Astrocyte (in vitro differentiated cells and primary cell): ENCODE measurements around the gene EIF4B. TPM values are rescaled to one million over a fixed set of nuclear protein-coding genes. Genes with fewer than 3 reads are reported as not detected.

Experiments used
- DNase-seq: peaks from one replicate; pipeline ENCODE4 v3.0.0-alpha.2; 2010; ENCODE audit warnings: low read depth
- FAIRE-seq: peaks from 2 replicates; lab custom pipeline; 2011; peaks lifted over from hg19 to GRCh38; lab: Jason Lieb, UNC
- H2AFZ ChIP-seq: 2 replicates; pipeline ENCODE4 v1.6.0; 2012; ENCODE audit warnings: low read depth, low read length, inconsistent platforms
- H3K27ac ChIP-seq: 2 replicates; pipeline ENCODE4 v1.5.1; 2011; ENCODE audit warnings: low read depth, low read length, inconsistent platforms
- H3K27me3 ChIP-seq: 2 replicates; pipeline ENCODE4 v1.6.0; 2011; ENCODE audit warnings: low read length, inconsistent platforms; ENCODE audit not compliant: insufficient read depth
- H3K36me3 ChIP-seq: 2 replicates; pipeline ENCODE4 v1.5.1; 2011; ENCODE audit warnings: low read length, inconsistent platforms; ENCODE audit not compliant: insufficient read depth
- H3K4me1 ChIP-seq: 2 replicates; pipeline ENCODE4 v1.5.1; 2011; ENCODE audit warnings: low read length, inconsistent platforms; ENCODE audit not compliant: insufficient read depth
- H3K4me2 ChIP-seq: 2 replicates; pipeline ENCODE4 v1.6.0; 2012; ENCODE audit warnings: low read length, inconsistent platforms
- H3K4me3 ChIP-seq: 2 replicates; pipeline ENCODE4 v1.5.1; 2011; ENCODE audit warnings: low read depth, mild to moderate bottlenecking, low read length, inconsistent platforms; ENCODE audit not compliant: insufficient read depth
- H3K79me2 ChIP-seq: 2 replicates; pipeline ENCODE4 v1.6.0; 2012; ENCODE audit warnings: mild to moderate bottlenecking, low read length, inconsistent platforms; ENCODE audit not compliant: insufficient read depth
- H3K9ac ChIP-seq: 2 replicates; pipeline ENCODE4 v1.6.0; 2012; ENCODE audit warnings: mild to moderate bottlenecking, low read length, inconsistent platforms
- H3K9me3 ChIP-seq: 2 replicates; pipeline ENCODE4 v1.5.1; 2012; ENCODE audit warnings: low read depth, mild to moderate bottlenecking, low read length, inconsistent platforms; ENCODE audit not compliant: insufficient read depth
- H4K20me1 ChIP-seq: 2 replicates; pipeline ENCODE4 v1.6.0; 2012; ENCODE audit warnings: low read length, inconsistent platforms; ENCODE audit not compliant: insufficient read depth
- H3K27ac Mint-ChIP-seq: one replicate; pipeline ENCODE4 v1.8.0; 2021; ENCODE audit warnings: mild to moderate bottlenecking, mixed read lengths; ENCODE audit not compliant: unreplicated experiment
- H3K27me3 Mint-ChIP-seq: one replicate; pipeline ENCODE4 v1.8.0; 2021; ENCODE audit warnings: low read depth, mixed read lengths; ENCODE audit not compliant: unreplicated experiment
- H3K36me3 Mint-ChIP-seq: one replicate; pipeline ENCODE4 v1.8.0; 2021; ENCODE audit warnings: low read depth, mixed read lengths; ENCODE audit not compliant: unreplicated experiment
- H3K4me1 Mint-ChIP-seq: one replicate; pipeline ENCODE4 v1.8.0; 2021; ENCODE audit warnings: low read depth, mixed read lengths; ENCODE audit not compliant: unreplicated experiment
- H3K4me3 Mint-ChIP-seq: one replicate; pipeline ENCODE4 v1.8.0; 2021; ENCODE audit warnings: mild to moderate bottlenecking, moderate library complexity, mixed read lengths; ENCODE audit not compliant: unreplicated experiment
- H3K9me3 Mint-ChIP-seq: one replicate; pipeline ENCODE4 v1.8.0; 2021; ENCODE audit warnings: mild to moderate bottlenecking, mixed read lengths; ENCODE audit not compliant: unreplicated experiment
- EZH2 ChIP-seq: IDR thresholded peaks from 2 replicates; pipeline ENCODE4 v1.6.1; 2012; ENCODE audit warnings: mild to moderate bottlenecking, low read length, inconsistent platforms; ENCODE audit not compliant: insufficient read depth
- total RNA-seq: library from RNA; stranded (reverse); gene quantifications from 2 replicates; pipeline ENCODE4 v1.2.1, GENCODE V29; 2021
- TF ChIP-seq, protein P1 (sequence below): IDR thresholded peaks from 2 replicates; pipeline ENCODE4 v1.5.1; 2011; ENCODE audit warnings: low read depth, mild to moderate bottlenecking, inconsistent platforms, low read length, moderate library complexity; ENCODE audit not compliant: insufficient read depth

Gene EIF4B
- total RNA-seq, 1 donor from 2014 or later, result 242 TPM

DNA sequence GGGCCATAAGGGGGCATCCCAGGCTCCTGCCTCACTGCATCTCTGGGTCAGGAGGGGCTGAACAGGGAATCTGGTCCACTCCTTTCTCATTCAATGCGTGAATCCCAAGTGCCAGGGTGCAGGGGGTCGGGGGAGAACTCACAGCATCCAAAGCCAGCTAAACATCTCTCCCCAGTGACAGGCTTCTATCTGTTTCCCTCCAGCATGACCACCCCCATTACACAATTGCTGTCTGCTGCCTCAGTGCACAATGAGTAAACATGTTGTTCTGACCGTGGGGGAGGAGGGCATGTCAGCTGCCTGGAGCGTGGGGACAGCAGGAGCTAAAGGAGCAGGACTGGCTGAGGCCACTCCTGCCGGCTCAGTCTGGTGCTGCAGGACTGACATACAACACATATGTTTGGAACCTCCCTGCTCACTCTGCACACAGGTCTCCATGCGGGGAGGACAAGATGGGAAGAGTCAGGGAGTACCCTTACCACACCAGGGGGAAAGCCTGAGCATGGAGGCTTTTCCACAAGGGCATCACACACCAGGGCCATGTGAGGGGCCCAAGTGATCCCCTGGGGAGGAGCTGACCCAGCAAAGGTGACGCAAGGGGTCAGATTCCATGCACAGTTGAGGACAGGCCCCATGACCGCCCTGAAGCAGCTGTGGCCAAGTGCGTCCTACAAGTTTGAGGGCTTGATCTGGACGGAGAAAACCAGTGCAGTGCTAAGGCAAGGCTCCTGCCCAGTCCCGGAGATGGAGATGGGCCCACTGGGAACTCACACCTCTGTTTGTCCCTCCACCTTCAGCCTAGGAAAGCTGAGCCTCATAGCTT is 45.0 kb downstream of the EIF4B start:
- H2AFZ ChIP-seq, result no peak overlapping the region
- H3K27me3 ChIP-seq, result no peaks in the 10 kb centered on the region
- peak overlapping the region; percentile 74 for H3K4me3 Mint-ChIP-seq
- H3K4me1 ChIP-seq, result peaks cover 70% of the 10 kb centered on the region
- H3K4me2 ChIP-seq, result peak overlapping the region; percentile 94
- peak overlapping the region; percentile 80 for H3K27ac Mint-ChIP-seq
- no peaks in the 10 kb centered on the region for H3K9me3 ChIP-seq
- H3K79me2 ChIP-seq, result peaks cover 32% of the 10 kb centered on the region
- H3K4me3 ChIP-seq, result peak overlapping the region; percentile 54
- FAIRE-seq (no peak), DNase-seq (no peak)
- H3K4me1 Mint-ChIP-seq, result peaks cover 43% of the 10 kb centered on the region
- no peaks in the 10 kb centered on the region for H3K27me3 Mint-ChIP-seq
- peaks cover 11% of the 10 kb centered on the region for H4K20me1 ChIP-seq
- peak overlapping the region; percentile 79 for H3K9ac ChIP-seq
- peaks cover 3% of the 10 kb centered on the region for H3K36me3 Mint-ChIP-seq
- TF ChIP-seq, protein P1, sequence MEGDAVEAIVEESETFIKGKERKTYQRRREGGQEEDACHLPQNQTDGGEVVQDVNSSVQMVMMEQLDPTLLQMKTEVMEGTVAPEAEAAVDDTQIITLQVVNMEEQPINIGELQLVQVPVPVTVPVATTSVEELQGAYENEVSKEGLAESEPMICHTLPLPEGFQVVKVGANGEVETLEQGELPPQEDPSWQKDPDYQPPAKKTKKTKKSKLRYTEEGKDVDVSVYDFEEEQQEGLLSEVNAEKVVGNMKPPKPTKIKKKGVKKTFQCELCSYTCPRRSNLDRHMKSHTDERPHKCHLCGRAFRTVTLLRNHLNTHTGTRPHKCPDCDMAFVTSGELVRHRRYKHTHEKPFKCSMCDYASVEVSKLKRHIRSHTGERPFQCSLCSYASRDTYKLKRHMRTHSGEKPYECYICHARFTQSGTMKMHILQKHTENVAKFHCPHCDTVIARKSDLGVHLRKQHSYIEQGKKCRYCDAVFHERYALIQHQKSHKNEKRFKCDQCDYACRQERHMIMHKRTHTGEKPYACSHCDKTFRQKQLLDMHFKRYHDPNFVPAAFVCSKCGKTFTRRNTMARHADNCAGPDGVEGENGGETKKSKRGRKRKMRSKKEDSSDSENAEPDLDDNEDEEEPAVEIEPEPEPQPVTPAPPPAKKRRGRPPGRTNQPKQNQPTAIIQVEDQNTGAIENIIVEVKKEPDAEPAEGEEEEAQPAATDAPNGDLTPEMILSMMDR, result no peak
- TF ChIP-seq EZH2, result no peak
- H3K27ac ChIP-seq, result peak overlapping the region; percentile 25
- H3K9me3 Mint-ChIP-seq, result no peaks in the 10 kb centered on the region
- H3K36me3 ChIP-seq, result no peaks in the 10 kb centered on the region

DNA sequence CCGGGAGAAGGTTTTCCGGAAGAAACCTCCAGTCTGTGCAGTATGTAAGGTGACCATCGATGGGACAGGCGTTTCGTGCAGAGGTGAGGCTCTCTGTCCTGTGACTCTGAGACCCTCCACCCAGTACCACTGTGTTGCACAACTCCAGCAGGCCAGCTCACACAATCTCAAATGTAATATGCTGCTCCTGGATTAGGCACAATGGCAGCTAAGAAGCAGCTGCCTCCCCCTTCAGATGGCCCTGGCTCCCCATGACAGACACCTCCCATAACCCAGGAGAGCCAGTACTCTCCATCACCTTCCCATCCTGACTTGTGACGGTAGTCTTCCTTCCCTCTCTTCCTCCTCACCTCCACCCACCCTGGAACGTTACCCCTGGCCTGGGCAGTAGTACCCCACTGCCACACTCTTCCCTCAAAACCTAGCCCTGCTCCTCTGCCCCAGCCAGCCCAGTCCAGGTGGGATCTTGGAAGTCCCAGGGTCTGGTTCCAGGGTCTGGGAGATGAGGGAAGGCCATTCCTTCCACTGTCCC is 45.7 kb downstream of the EIF4B start:
- Mint-ChIP-seq H3K27ac (no peak overlapping the region), H3K36me3 (peaks cover 4% of the 10 kb centered on the region), H3K4me3 (no peak overlapping the region), H3K4me1 (peaks cover 46% of the 10 kb centered on the region), H3K27me3 (no peaks in the 10 kb centered on the region), H3K9me3 (peaks cover 2% of the 10 kb centered on the region)
- no peak for FAIRE-seq
- H4K20me1 ChIP-seq, result peaks cover 11% of the 10 kb centered on the region
- peak overlapping the region; percentile 94 for H3K4me2 ChIP-seq
- H2AFZ ChIP-seq, result no peak overlapping the region
- peaks cover 4% of the 10 kb centered on the region for H3K36me3 ChIP-seq
- DNase-seq, result no peak
- H3K27ac ChIP-seq, result no peak overlapping the region
- H3K9me3 ChIP-seq, result no peaks in the 10 kb centered on the region
- no peaks in the 10 kb centered on the region for H3K27me3 ChIP-seq
- H3K9ac ChIP-seq, result no peak overlapping the region
- no peak for TF ChIP-seq EZH2
- TF ChIP-seq, protein P1, result no peak
- peaks cover 32% of the 10 kb centered on the region for H3K79me2 ChIP-seq
- H3K4me3 ChIP-seq, result peak overlapping the region; percentile 31
- H3K4me1 ChIP-seq, result peaks cover 67% of the 10 kb centered on the region
